Hepatocyte (in vitro differentiated cells): ENCODE results near the gene RBFOX2.

Experiments used
- EZH2 ChIP-seq: fragments of 200-600 bp; sonication (generic); IDR thresholded peaks from 2 replicates; pipeline ENCODE4 v1.6.1; 2016; ENCODE audit warnings: antibody characterized with exemption, mild to moderate bottlenecking, borderline replicate concordance
- EZH2phosphoT487 ChIP-seq: fragments of 200-600 bp; sonication (generic); IDR thresholded peaks from one replicate; pipeline ENCODE4 v1.6.1; 2018; ENCODE audit warnings: antibody characterized with exemption, mild to moderate bottlenecking, low read depth, moderate library complexity; ENCODE audit not compliant: unreplicated experiment, severe bottlenecking
- TF ChIP-seq, protein P1 (sequence below): fragments of 200-600 bp; sonication (generic); IDR thresholded peaks from 2 replicates; pipeline ENCODE4 v1.5.1; 2016; ENCODE audit warnings: antibody characterized with exemption, mild to moderate bottlenecking; ENCODE audit not compliant: poor library complexity

DNA sequence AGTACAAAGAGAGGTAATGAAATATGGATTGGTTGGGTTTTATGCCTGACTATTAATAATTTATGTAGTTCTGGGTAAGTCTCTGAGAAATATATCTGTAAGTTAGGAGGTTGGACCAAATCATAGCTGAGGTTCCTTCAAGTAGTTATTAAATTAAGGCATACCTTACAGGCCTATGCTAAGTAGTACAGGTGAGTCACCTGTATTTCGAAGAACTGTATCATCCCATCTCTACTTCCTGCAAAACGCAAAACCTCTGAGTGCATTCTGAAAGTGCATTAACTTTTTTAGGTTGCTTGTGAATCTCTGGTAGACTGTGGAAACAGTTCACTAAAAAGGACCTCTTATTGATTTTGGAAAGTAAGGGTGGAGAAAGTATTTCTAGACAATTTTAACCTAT is 273.9 kb downstream of the RBFOX2 start:
- TF ChIP-seq, protein P1, sequence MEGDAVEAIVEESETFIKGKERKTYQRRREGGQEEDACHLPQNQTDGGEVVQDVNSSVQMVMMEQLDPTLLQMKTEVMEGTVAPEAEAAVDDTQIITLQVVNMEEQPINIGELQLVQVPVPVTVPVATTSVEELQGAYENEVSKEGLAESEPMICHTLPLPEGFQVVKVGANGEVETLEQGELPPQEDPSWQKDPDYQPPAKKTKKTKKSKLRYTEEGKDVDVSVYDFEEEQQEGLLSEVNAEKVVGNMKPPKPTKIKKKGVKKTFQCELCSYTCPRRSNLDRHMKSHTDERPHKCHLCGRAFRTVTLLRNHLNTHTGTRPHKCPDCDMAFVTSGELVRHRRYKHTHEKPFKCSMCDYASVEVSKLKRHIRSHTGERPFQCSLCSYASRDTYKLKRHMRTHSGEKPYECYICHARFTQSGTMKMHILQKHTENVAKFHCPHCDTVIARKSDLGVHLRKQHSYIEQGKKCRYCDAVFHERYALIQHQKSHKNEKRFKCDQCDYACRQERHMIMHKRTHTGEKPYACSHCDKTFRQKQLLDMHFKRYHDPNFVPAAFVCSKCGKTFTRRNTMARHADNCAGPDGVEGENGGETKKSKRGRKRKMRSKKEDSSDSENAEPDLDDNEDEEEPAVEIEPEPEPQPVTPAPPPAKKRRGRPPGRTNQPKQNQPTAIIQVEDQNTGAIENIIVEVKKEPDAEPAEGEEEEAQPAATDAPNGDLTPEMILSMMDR = no peak
- TF ChIP-seq EZH2 (no peak), EZH2phosphoT487 (no peak)
